Epithelial cell of proximal tubule (primary cell): ENCODE measurements around the gene ZAP70. TPM values are rescaled to one million over a fixed set of nuclear protein-coding genes. Genes with fewer than 3 reads are reported as not detected.

Experiments
- DNase-seq: peaks from one replicate; pipeline ENCODE4 v3.0.0-alpha.2; 2011; ENCODE audit warnings: low read depth
- H3K4me3 ChIP-seq: 2 replicates; pipeline ENCODE4 v1.5.1; 2011; ENCODE audit warnings: low read depth, mild to moderate bottlenecking, low read length
- total RNA-seq: library from RNA; depleted of rRNA; stranded (reverse); fragments of >200 nt; gene quantifications from 2 replicates; pipeline ENCODE4 v1.2.3, GENCODE V29; 2015
- TF ChIP-seq, protein P1 (sequence below): conservative IDR thresholded peaks from 2 replicates; pipeline ENCODE4 v1.5.1; 2012; ENCODE audit warnings: low read depth, mild to moderate bottlenecking, low read length

The ZAP70 gene
- total RNA-seq, result 0.14 TPM in 1 of 2 replicates, not detected in the other

DNA sequence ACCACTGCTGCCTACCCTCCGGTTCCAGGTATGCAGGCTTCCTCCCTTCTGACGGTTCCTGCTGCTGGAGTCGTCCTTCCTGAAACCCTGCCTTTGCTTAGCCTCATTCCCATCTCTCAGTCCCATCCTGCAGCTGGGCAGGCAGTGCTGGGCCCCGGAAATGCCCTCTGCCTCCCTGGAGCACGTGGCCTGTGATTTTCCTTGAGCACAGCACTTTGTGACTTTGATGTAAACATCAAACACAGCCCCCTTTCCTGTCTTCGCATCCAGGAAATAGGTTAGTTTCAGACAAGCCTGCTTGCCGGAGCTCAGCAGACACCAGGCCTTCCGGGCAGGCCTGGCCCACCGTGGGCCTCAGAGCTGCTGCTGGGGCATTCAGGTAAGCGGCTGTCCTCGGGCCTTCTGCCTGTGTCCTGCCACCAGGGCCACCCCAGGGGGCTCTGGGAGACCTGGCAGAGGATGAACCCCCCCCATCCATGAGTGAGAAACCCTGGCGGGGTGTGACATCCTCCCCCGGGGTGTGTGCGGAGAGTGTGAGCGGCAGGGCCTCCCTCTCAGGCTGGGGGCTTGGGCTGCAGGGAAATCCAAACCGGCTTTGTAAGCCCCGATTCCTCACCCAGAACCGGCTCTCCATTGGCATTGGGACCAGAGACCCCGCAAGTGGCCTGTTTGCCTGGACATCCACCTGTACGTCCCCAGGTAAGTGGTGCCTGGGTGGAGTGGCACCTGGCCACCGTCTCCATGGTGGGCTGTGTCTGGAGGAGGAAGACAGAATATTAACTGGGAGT, at the start of gene ZAP70:
Gene ZAP70 (plus strand): TSS at position 281 of the 788 bp plus-strand sequence. CDS start 10,461 bp downstream, outside the sequence.
- no peak for DNase-seq
- TF ChIP-seq, protein P1, sequence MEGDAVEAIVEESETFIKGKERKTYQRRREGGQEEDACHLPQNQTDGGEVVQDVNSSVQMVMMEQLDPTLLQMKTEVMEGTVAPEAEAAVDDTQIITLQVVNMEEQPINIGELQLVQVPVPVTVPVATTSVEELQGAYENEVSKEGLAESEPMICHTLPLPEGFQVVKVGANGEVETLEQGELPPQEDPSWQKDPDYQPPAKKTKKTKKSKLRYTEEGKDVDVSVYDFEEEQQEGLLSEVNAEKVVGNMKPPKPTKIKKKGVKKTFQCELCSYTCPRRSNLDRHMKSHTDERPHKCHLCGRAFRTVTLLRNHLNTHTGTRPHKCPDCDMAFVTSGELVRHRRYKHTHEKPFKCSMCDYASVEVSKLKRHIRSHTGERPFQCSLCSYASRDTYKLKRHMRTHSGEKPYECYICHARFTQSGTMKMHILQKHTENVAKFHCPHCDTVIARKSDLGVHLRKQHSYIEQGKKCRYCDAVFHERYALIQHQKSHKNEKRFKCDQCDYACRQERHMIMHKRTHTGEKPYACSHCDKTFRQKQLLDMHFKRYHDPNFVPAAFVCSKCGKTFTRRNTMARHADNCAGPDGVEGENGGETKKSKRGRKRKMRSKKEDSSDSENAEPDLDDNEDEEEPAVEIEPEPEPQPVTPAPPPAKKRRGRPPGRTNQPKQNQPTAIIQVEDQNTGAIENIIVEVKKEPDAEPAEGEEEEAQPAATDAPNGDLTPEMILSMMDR, result no peak

DNA sequence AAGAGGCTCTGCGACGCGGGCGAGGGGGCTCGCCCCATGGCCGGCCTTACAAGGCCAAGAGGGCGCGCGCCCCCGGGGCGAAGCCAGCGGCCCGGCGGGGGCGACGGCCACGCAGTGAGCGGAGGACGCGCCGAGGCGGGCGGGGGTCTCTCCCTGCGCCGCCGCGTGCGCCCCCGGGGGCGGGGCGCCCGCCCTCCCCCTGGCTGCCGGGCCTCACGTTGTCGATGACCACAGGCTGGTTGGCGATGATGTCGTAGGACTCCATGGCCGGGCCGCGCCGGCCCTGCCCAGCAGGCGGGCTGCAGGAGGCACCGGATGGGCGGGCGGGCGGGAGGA, 49.8 kb upstream of the ZAP70 start:
- H3K4me3 ChIP-seq, result peak overlapping the region; percentile 76
- TF ChIP-seq, protein P1, result no peak
- DNase-seq, result no peak

More for the DNA sequence above, at the start of gene ZAP70:
- H3K4me3 ChIP-seq, result no peak within 1 kb of the TSS

DNA sequence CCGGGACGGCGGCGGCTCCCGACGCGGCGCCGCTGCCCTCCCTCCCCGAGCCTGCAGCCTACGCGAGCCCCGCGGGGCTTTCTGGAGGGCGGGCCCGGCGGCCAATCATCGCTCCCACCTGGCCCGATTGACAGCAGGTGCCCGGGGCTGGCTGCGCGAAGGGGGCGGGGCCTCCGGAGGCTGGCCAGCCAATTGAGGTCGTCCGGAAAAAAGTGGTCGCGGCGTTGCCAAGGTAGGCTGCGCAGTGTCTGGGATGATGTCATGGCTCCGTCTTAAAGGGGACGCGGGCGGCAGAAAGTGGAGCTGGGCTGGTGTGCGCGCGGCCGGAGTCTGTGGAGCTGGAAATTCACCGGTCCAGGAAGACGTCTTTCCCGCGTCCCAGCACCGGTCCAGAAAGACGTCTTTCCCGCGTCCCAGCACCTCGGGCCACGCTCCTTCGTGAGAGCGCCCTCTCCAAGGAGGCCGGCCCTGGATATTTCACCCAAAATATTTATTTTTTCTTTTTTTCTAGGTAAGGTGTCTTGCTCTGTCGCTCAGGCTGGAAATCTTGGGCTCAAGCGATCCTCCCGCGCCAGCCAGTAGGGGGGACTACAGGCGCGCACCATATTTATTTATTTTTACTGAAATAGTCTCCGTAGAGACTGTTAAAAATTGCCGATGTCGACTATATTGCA, 49.3 kb upstream of the ZAP70 start, which contains the start of gene ACTR1B:
Gene ACTR1B (minus strand): TSS at position 83 of the 674 bp plus-strand sequence. CDS start 154 bp downstream, outside the sequence.
- peak within 1 kb of the TSS; percentile 76 for H3K4me3 ChIP-seq
- TF ChIP-seq, protein P1, result peak; percentile 66
- DNase-seq, result peak; percentile 72

GRCh38 chr2:97664636-97664970, 48.8 kb upstream of the ZAP70 start:
- DNase-seq, result no peak
- H3K4me3 ChIP-seq, result peak overlapping the region; percentile 76
- TF ChIP-seq, protein P1, result no peak

- no peak for DNase-seq
- TF ChIP-seq, protein P1, result no peak
- H3K4me3 ChIP-seq, result no peak within 1 kb of the TSS
Observed at GRCh38 chr2:97669448-97669847, 43.9 kb upstream of the ZAP70 start, which contains the start of gene C2orf92. TSS of gene C2orf92 (plus strand) at chr2:97669713. CDS start at chr2:97669789, 76 bp downstream.

- no peak overlapping the region for H3K4me3 ChIP-seq
- no peak for DNase-seq
- TF ChIP-seq, protein P1, result no peak
Observed at GRCh38 chr2:97670471-97670870, 42.9 kb upstream of the ZAP70 start.
